Activated B cell treated with CpG ODN at 0.5 μM for 24 hours (primary cell): Measurements from ENCODE around the gene NRTN. TPM values are rescaled to one million over a fixed set of nuclear protein-coding genes. Genes with fewer than 3 reads are reported as not detected.

Experiments used
- ATAC-seq: fragments of 200-7000 bp; cut with Tn5 transposase; one replicate; pipeline ENCODE4 v1.10.0; 2021; ENCODE audit warnings: low read depth, mild to moderate bottlenecking, moderate library complexity
- CTCF ChIA-PET: fragments of 350-600 bp; sonication (Branson Sonifier 250); formaldehyde crosslinking; loops from one replicate; lab custom pipeline; 2021; ENCODE audit warnings: antibody characterized with exemption; lab: Charles Lee
- POLR2A ChIA-PET: fragments of 350-600 bp; sonication (Branson Sonifier 250); formaldehyde crosslinking; loops from one replicate; lab custom pipeline; 2021; ENCODE audit warnings: antibody characterized with exemption; lab: Charles Lee
- DNase-seq: peaks from one replicate; pipeline ENCODE4 v3.0.0; 2022
- H3K27ac Mint-ChIP-seq: one replicate; pipeline ENCODE4 v1.8.0; 2020; ENCODE audit warnings: mixed read lengths
- H3K27me3 Mint-ChIP-seq: one replicate; pipeline ENCODE4 v1.8.0; 2021; ENCODE audit warnings: mixed read lengths
- H3K36me3 Mint-ChIP-seq: one replicate; pipeline ENCODE4 v1.8.0; 2021; ENCODE audit warnings: low read depth, mixed read lengths
- H3K4me1 Mint-ChIP-seq: one replicate; pipeline ENCODE4 v1.8.0; 2021; ENCODE audit warnings: mixed read lengths
- H3K4me3 Mint-ChIP-seq: one replicate; pipeline ENCODE4 v1.8.0; 2020; ENCODE audit warnings: mild to moderate bottlenecking, mixed read lengths
- H3K9me3 Mint-ChIP-seq: one replicate; pipeline ENCODE4 v1.8.0; 2020; ENCODE audit warnings: mixed read lengths
- CTCF ChIP-seq: fragments of 200-600 bp; IDR thresholded peaks from one replicate; pipeline ENCODE4 v1.8.0; 2022; ENCODE audit warnings: antibody characterized with exemption, mild to moderate bottlenecking
- intact Hi-C: fragments of 100-400 bp; cut with micrococcal nuclease; formaldehyde crosslinking; loops from one replicate; pipeline ENCODE4 v1.15.1; 2024
- total RNA-seq: library from RNA; stranded (reverse); gene quantifications from 2 replicates; pipeline ENCODE4 v1.2.3, GENCODE V29; 2022

Gene NRTN
- total RNA-seq, 1 donor from 2014 or later = 0.42 TPM

GRCh38 chr19:5820785-5821184 lies 15.9 kb downstream of the NRTN start:
- ChIA-PET POLR2A (no interaction called here), CTCF (no interaction called here)
- H3K27me3 Mint-ChIP-seq = peaks cover 4% of the 10 kb centered on the region
- intact Hi-C loops = no loop called here
- DNase-seq (no peak), ATAC-seq (no peak)
- no peak for TF ChIP-seq CTCF
- H3K4me1 Mint-ChIP-seq = no peaks in the 10 kb centered on the region
- H3K27ac Mint-ChIP-seq = no peak overlapping the region
- H3K9me3 Mint-ChIP-seq = no peaks in the 10 kb centered on the region
- H3K4me3 Mint-ChIP-seq = no peak overlapping the region
- H3K36me3 Mint-ChIP-seq = no peaks in the 10 kb centered on the region

GRCh38 chr19:5821521-5822180 lies 16.8 kb downstream of the NRTN start:
- TF ChIP-seq CTCF = no peak
- Mint-ChIP-seq H3K4me1 (peaks cover 2% of the 10 kb centered on the region), H3K27me3 (peaks cover 4% of the 10 kb centered on the region), H3K4me3 (no peak overlapping the region), H3K36me3 (no peaks in the 10 kb centered on the region), H3K27ac (no peak overlapping the region), H3K9me3 (no peaks in the 10 kb centered on the region)
- DNase-seq (no peak), ATAC-seq (no peak)
- POLR2A ChIA-PET = no interaction called here
- intact Hi-C loops = no loop called here
- CTCF ChIA-PET = no interaction called here

GRCh38 chr19:5822181-5822844 lies 17.4 kb downstream of the NRTN start:
- TF ChIP-seq CTCF = no peak
- DNase-seq = no peak
- CTCF ChIA-PET = no interaction called here
- H3K4me1 Mint-ChIP-seq = peaks cover 7% of the 10 kb centered on the region
- H3K4me3 Mint-ChIP-seq = no peak overlapping the region
- no peak for ATAC-seq
- H3K27ac Mint-ChIP-seq = no peak overlapping the region
- intact Hi-C loops = no loop called here
- POLR2A ChIA-PET = no interaction called here
- H3K36me3 Mint-ChIP-seq = no peaks in the 10 kb centered on the region
- H3K9me3 Mint-ChIP-seq = no peaks in the 10 kb centered on the region
- no peaks in the 10 kb centered on the region for H3K27me3 Mint-ChIP-seq

GRCh38 chr19:5823579-5824281 lies 18.9 kb downstream of the NRTN start:
- H3K4me3 Mint-ChIP-seq = no peak overlapping the region
- ATAC-seq (no peak), DNase-seq (no peak)
- intact Hi-C loops = no loop called here
- peaks cover 2% of the 10 kb centered on the region for H3K36me3 Mint-ChIP-seq
- H3K4me1 Mint-ChIP-seq = peaks cover 16% of the 10 kb centered on the region
- no peak for TF ChIP-seq CTCF
- peaks cover 3% of the 10 kb centered on the region for H3K27me3 Mint-ChIP-seq
- POLR2A ChIA-PET = no interaction called here
- CTCF ChIA-PET = no interaction called here
- H3K27ac Mint-ChIP-seq = no peak overlapping the region
- no peaks in the 10 kb centered on the region for H3K9me3 Mint-ChIP-seq

GRCh38 chr19:5824751-5825150 lies 19.9 kb downstream of the NRTN start:
- H3K27ac Mint-ChIP-seq = no peak overlapping the region
- no peak overlapping the region for H3K4me3 Mint-ChIP-seq
- peaks cover 18% of the 10 kb centered on the region for H3K4me1 Mint-ChIP-seq
- ATAC-seq (no peak), DNase-seq (no peak)
- CTCF ChIA-PET = no interaction called here
- POLR2A ChIA-PET = no interaction called here
- H3K36me3 Mint-ChIP-seq = peaks cover 2% of the 10 kb centered on the region
- intact Hi-C loops = no loop called here
- no peaks in the 10 kb centered on the region for H3K9me3 Mint-ChIP-seq
- no peak for TF ChIP-seq CTCF
- peaks cover 3% of the 10 kb centered on the region for H3K27me3 Mint-ChIP-seq
